HEK293 (cell line): Measurements from ENCODE around the gene TSC22D2.

ENCODE experiments used
- CTCF ChIA-PET: fragments of 350-600 bp; formaldehyde crosslinking; extraction: SDS; loops from one replicate; lab custom pipeline; 2021; ENCODE audit warnings: antibody characterized with exemption; lab: Yijun Ruan, JAX
- POLR2A ChIA-PET: fragments of 300-600 bp; formaldehyde crosslinking; extraction: SDS; loops from one replicate; lab custom pipeline; 2020; ENCODE audit warnings: antibody characterized with exemption, inconsistent platforms; lab: Yijun Ruan, JAX
- H3K27ac ChIP-seq: fragments of 200-500 bp; sonication (Bioruptor generic); 2 replicates; pipeline ENCODE4 v1.5.1; 2014; ENCODE audit warnings: low read depth, low read length, control low read depth, inconsistent platforms; ENCODE audit errors: extremely low read depth
- H3K36me3 ChIP-seq, 2 experiments: fragments of 200-500 bp in 1 of 2; sonication (Bioruptor generic) in 1 of 2; 1 replicate in 1 of 2; 2 replicates in 1 of 2; pipeline ENCODE4 v1.5.1; 2014 to 2017; ENCODE audit warnings: inconsistent platforms in 2 of 2, low read length in 2 of 2; ENCODE audit not compliant: control insufficient read depth in 2 of 2, insufficient read depth in 1 of 2
- H3K4me1 ChIP-seq: fragments of 200-500 bp; sonication (Bioruptor generic); 2 replicates; pipeline ENCODE4 v1.5.1; 2014; ENCODE audit warnings: mild to moderate bottlenecking, low read length, inconsistent platforms; ENCODE audit not compliant: control insufficient read depth, insufficient read depth
- H3K4me3 ChIP-seq: 2 replicates; pipeline ENCODE4 v1.5.1; 2011; ENCODE audit warnings: low read depth, mild to moderate bottlenecking, control low read depth, low read length, moderate library complexity
- H3K9me3 ChIP-seq: fragments of 200-500 bp; sonication (Bioruptor generic); 2 replicates; pipeline ENCODE4 v1.5.1; 2014; ENCODE audit warnings: low read depth, low read length, inconsistent platforms; ENCODE audit not compliant: control insufficient read depth, insufficient read depth
- PRDM2 ChIP-seq: fragments of 450-650 bp; formaldehyde crosslinking; IDR thresholded peaks from 2 replicates; pipeline ENCODE4 v1.5.1; 2016; ENCODE audit warnings: missing biosample characterization, missing genetic modification characterization, borderline replicate concordance
- PRDM6 ChIP-seq: fragments of 450-650 bp; formaldehyde crosslinking; IDR thresholded peaks from 2 replicates; pipeline ENCODE4 v1.5.1; 2017; ENCODE audit warnings: missing biosample characterization, missing genetic modification characterization
- REST ChIP-seq: fragments of 450-650 bp; formaldehyde crosslinking; IDR thresholded peaks from 2 replicates; pipeline ENCODE4 v1.5.1; 2016; ENCODE audit warnings: missing biosample characterization, missing genetic modification characterization
- SP7 ChIP-seq: fragments of 450-650 bp; formaldehyde crosslinking; IDR thresholded peaks from 2 replicates; pipeline ENCODE4 v1.5.1; 2016; ENCODE audit warnings: missing biosample characterization, missing genetic modification characterization
- WT1 ChIP-seq: fragments of 450-650 bp; formaldehyde crosslinking; IDR thresholded peaks from 2 replicates; pipeline ENCODE4 v1.5.1; 2016; ENCODE audit warnings: missing biosample characterization, missing genetic modification characterization
- YY1 ChIP-seq: fragments of 450-650 bp; formaldehyde crosslinking; IDR thresholded peaks from 2 replicates; pipeline ENCODE4 v1.5.1; 2018; ENCODE audit warnings: missing biosample characterization, missing genetic modification characterization
- ZFP69B ChIP-seq: fragments of 450-650 bp; formaldehyde crosslinking; IDR thresholded peaks from 2 replicates; pipeline ENCODE4 v1.5.1; 2016; ENCODE audit warnings: missing biosample characterization, missing genetic modification characterization
- ZNF133 ChIP-seq: fragments of 450-650 bp; formaldehyde crosslinking; IDR thresholded peaks from 2 replicates; pipeline ENCODE4 v1.5.1; 2016; ENCODE audit warnings: missing biosample characterization, missing genetic modification characterization
- ZNF239 ChIP-seq: fragments of 450-650 bp; formaldehyde crosslinking; IDR thresholded peaks from 2 replicates; pipeline ENCODE4 v1.5.1; 2016; ENCODE audit warnings: missing biosample characterization, missing genetic modification characterization
- ZNF266 ChIP-seq: fragments of 450-650 bp; formaldehyde crosslinking; IDR thresholded peaks from 2 replicates; pipeline ENCODE4 v1.5.1; 2016; ENCODE audit warnings: missing biosample characterization, missing genetic modification characterization, low read depth
- ZNF280D ChIP-seq: fragments of 450-650 bp; formaldehyde crosslinking; IDR thresholded peaks from 2 replicates; pipeline ENCODE4 v1.5.1; 2016; ENCODE audit warnings: missing biosample characterization, missing genetic modification characterization
- ZNF292 ChIP-seq: fragments of 450-650 bp; formaldehyde crosslinking; IDR thresholded peaks from 2 replicates; pipeline ENCODE4 v1.5.1; 2016; ENCODE audit warnings: low read depth, missing biosample characterization, missing genetic modification characterization, borderline replicate concordance
- ZNF341 ChIP-seq: fragments of 450-650 bp; formaldehyde crosslinking; IDR thresholded peaks from 2 replicates; pipeline ENCODE4; 2016; ENCODE audit warnings: low read depth, missing biosample characterization, missing genetic modification characterization
- ZNF354C ChIP-seq: fragments of 450-650 bp; formaldehyde crosslinking; IDR thresholded peaks from 2 replicates; pipeline ENCODE4 v1.5.1; 2016; ENCODE audit warnings: missing biosample characterization, missing genetic modification characterization, low read depth, borderline replicate concordance
- ZNF521 ChIP-seq: fragments of 450-650 bp; formaldehyde crosslinking; IDR thresholded peaks from 2 replicates; pipeline ENCODE4 v1.5.1; 2017; ENCODE audit warnings: missing biosample characterization, mild to moderate bottlenecking, missing genetic modification characterization
- ZNF624 ChIP-seq: fragments of 450-650 bp; formaldehyde crosslinking; IDR thresholded peaks from 2 replicates; pipeline ENCODE4 v1.5.1; 2017; ENCODE audit warnings: missing biosample characterization, missing genetic modification characterization
- ZNF76 ChIP-seq: fragments of 450-650 bp; formaldehyde crosslinking; IDR thresholded peaks from 2 replicates; pipeline ENCODE4; 2016; ENCODE audit warnings: low read depth, missing biosample characterization, missing genetic modification characterization, borderline replicate concordance
- ZNF843 ChIP-seq: fragments of 450-650 bp; formaldehyde crosslinking; IDR thresholded peaks from 2 replicates; pipeline ENCODE4 v1.5.1; 2016; ENCODE audit warnings: missing biosample characterization, missing genetic modification characterization
- ZSCAN23 ChIP-seq: fragments of 450-650 bp; formaldehyde crosslinking; IDR thresholded peaks from 2 replicates; pipeline ENCODE4 v1.5.1; 2016; ENCODE audit warnings: missing biosample characterization, missing genetic modification characterization
- ZSCAN5A ChIP-seq: fragments of 450-650 bp; formaldehyde crosslinking; IDR thresholded peaks from 2 replicates; pipeline ENCODE4 v1.5.1; 2016; ENCODE audit warnings: missing biosample characterization, missing genetic modification characterization

TSC22D2 gene

GRCh38 chr3:150399060-150399459 lies 9.0 kb upstream of the TSC22D2 start:
- POLR2A ChIA-PET: no interaction called here
- Histone ChIP-seq H3K36me3 (no peaks in the 10 kb centered on the region), H3K9me3 (no peaks in the 10 kb centered on the region), H3K4me3 (no peak overlapping the region), H3K4me1 (no peaks in the 10 kb centered on the region), H3K27ac (no peak overlapping the region)
- CTCF ChIA-PET: no interaction called here
- TF ChIP-seq SP7 (tag by site-specific recombination): no peak
- TF ChIP-seq ZNF341 (tag by site-specific recombination): no peak
- TF ChIP-seq ZNF843 (tag by site-specific recombination): no peak
- no peak for TF ChIP-seq ZNF133 (tag by site-specific recombination)
- TF ChIP-seq ZNF521: no peak

- no peaks in the 10 kb centered on the region for H3K36me3 ChIP-seq
- POLR2A ChIA-PET: no interaction called here
- TF ChIP-seq ZFP69B (tag by site-specific recombination) (no peak), ZNF354C (tag by site-specific recombination) (no peak), ZNF76 (tag by site-specific recombination) (no peak), ZSCAN23 (tag by site-specific recombination) (no peak), ZNF280D (no peak), REST (tag by site-specific recombination) (no peak), ZNF624 (no peak), ZNF133 (tag by site-specific recombination) (no peak), YY1 (tag by site-specific recombination) (no peak), ZSCAN5A (tag by site-specific recombination) (no peak), PRDM6 (tag by site-specific recombination) (no peak), ZNF292 (tag by site-specific recombination) (no peak), ZNF266 (no peak), PRDM2 (tag by site-specific recombination) (no peak), ZNF239 (tag by site-specific recombination) (no peak), WT1 (tag by site-specific recombination) (no peak)
- TF ChIP-seq, all 188 proteins: peak for 0
- Histone ChIP-seq H3K27ac (no peak overlapping the region), H3K9me3 (no peaks in the 10 kb centered on the region), H3K4me3 (no peak overlapping the region), H3K4me1 (no peaks in the 10 kb centered on the region)
- CTCF ChIA-PET: interaction anchor here (0.6 to 1.4 kb wide), 2 partner anchors 10 to 16 kb away, joined by 3 to 4 read pairs; no protein-coding TSS in a partner anchor
Observed at GRCh38 chr3:150401285-150401684, 6.8 kb upstream of the TSC22D2 start.
